NCI-H2081 (cell line): ENCODE data around the gene SLC24A5.

Source experiments
- DNase-seq, 2 experiments: peaks; one replicate each; lab custom pipeline; 2025; lab: John Stamatoyannopoulos, UW

The SLC24A5 gene

DNA sequence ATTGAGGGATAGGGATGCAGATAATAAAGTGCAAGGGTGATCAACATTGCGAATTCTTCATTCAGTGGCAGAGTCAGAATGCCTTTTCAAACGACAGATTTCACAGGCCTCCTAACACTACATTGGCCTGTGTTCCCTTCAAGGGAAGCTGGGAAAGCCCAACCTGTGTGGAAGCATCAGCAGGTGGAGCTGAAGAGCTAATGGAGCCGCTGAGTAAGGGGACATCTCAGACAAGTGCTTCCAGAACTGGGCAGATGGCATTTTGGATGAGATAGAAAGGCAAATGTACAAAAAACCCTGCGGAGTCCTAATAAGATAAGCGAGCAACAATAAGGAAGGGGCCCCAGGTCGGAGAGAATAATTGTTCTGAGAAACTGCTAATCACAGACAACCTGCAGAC is 8.5 kb upstream of the SLC24A5 start:
- DNase-seq: peak; percentile 35 to 65

- no peak for DNase-seq
These were observed 1.5 kb upstream of the SLC24A5 start for GRCh38 chr15:48119277-48119676.

DNA sequence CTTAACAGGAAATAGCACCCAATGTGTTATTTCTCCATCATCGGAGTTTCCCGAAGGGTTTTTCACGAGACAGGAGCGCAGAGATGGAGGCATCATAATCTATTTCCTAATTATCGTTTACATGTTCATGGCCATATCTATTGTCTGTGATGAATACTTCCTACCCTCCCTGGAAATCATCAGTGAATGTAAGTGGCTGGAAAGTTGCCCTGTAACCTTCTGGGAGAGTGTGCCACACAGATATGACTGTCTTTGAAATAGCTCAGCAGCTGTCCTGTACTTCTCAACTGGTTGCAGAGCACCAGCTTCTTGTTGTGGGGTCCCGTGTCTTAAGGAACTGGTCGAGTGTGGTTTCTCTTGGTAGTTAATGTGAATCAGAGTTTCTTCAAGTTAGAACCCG is 1.1 kb downstream of the SLC24A5 start:
- no peak for DNase-seq

- DNase-seq: no peak
These were observed 6.0 kb downstream of the SLC24A5 start for GRCh38 chr15:48126667-48127355.

GRCh38 chr15:48131324-48131723 is 10.5 kb downstream of the SLC24A5 start:
- DNase-seq: no peak

DNA sequence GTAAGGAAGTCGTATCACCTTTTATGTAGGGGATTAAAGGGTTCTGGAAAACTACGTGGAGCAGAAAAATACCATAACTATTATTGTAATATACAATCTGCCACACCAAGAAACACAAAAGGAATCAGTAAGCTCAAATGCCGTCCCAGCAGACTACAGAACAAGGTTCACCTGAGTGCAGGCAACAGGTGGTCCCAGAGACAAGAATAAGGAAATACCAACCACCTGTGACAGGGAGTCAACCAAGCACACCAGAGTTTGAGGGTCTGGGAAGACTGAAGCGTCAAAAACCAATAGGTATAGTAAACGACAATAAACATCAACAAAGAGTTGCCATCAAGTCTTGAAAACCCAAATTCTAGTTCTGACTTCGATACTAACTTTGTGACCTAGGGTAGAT is 12.1 kb downstream of the SLC24A5 start:
- DNase-seq: no peak

- no peak for DNase-seq
These were observed 23.1 kb downstream of the SLC24A5 start for GRCh38 chr15:48143856-48144255.

- no peak for DNase-seq
These were observed 24.1 kb downstream of the SLC24A5 start for GRCh38 chr15:48144889-48145288.

DNA sequence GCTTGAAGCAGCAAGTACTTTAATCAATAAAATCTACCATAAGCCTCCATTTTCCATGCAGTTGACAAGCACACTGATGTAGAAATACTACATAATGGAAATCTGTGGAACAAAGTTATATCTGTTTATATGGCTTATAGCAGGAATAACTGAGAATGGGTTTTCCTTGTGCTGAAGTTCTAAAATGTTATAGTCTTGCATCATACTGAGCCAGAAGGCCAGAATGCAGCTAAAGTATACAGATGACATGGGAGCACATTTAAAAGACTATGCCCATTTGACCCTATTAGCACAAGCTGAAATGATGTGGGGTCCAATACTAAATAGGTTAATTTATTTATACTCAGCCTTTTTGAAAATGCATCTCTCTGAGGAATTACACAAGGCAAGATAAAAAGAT is 25.1 kb downstream of the SLC24A5 start:
- no peak for DNase-seq

DNA sequence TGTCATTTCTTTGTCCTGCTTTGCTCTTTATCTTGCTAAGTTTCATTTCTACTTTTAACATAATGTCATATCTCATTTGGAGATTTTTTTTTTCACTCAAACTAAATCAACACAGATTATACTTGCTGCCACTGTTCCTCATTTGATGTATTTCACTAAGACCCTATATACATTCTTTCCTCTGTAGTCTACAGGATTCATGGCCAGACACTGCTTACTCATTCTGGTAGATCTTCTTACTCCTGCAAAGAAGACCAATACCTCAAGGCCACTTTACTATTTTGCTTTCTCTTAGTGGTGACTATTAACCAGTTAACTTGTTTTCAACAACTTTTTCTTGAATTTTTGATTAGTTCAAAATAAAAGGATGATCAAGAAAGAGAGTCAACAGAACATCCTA is 26.6 kb downstream of the SLC24A5 start:
- DNase-seq: no peak

DNA sequence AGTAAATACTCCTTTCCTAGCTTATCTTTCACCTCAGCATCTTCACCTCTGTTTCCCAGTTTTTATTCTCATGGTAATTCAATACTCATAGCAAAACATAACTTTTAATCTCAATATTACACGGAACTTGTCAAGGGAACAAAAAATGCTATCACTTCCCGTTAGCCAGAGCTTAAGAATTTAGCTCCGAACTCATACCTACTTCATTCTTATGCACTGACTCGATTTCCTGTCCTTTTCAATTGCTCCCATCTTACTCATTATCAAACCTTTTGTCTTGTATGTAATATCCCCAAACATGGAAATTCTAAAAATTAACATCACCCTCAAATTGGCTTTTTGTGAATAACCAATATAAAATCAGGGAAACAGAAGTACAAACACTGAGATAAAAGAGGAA is 29.1 kb downstream of the SLC24A5 start:
- no peak for DNase-seq

GRCh38 chr15:48153526-48153925 is 32.7 kb downstream of the SLC24A5 start:
- DNase-seq: no peak

DNA sequence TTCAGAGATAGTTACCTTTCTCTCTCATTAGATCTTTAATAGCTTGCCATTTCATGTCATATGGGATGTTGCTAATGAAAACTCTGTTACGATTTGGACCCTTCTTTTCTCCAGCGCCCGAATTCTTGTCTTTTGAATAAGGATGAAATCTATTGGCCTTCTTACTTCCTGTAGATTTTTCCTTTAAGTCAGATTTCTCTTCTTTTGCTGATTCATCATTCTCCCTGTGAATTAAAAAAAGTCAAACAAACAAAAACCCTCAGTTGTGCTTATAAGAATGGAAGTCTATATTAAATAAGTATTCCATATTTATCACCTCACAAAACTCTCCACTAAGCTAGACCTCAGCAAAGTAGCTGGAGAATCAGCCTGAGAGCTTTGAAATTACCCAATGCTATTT is 47.8 kb downstream of the SLC24A5 start:
- DNase-seq: no peak

- DNase-seq: peak; percentile 26 to 44
These were observed 50.2 kb downstream of the SLC24A5 start for GRCh38 chr15:48170981-48171380.

GRCh38 chr15:48175126-48175525 is 54.3 kb downstream of the SLC24A5 start:
- DNase-seq: no peak

DNA sequence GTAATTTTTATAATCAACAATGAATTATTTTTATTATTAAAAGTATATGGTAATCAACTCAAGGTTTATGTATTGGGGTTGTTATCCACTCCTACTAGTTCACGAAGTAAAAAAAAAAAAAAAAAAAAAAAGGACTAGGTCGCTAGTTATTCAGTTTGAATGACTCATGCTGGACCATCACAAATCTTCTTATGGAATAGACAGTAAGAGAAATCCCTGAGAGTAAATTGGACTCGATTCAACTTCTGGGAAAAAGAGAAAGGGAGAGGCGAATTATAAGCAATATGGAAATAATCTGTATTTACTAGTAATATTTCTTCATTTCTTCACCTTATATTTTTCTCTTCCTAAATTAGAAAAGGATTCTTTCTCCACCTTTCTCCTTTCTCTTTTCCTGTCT is 55.3 kb downstream of the SLC24A5 start:
- DNase-seq: peak in 1 of 2 experiments; percentile 5

- DNase-seq: peak in 1 of 2 experiments; percentile 25
These were observed 56.2 kb downstream of the SLC24A5 start for GRCh38 chr15:48176957-48177356.

GRCh38 chr15:48177383-48177765 is 56.6 kb downstream of the SLC24A5 start:
- peak; percentile 53 to 77 for DNase-seq

- peak; percentile 87 to 90 for DNase-seq
These were observed 57.2 kb downstream of the SLC24A5 start, which contains the start of gene MYEF2 for GRCh38 chr15:48177766-48178647. Gene MYEF2 (minus strand): TSS chr15:48178295. CDS start chr15:48178237, 58 bp downstream.

DNA sequence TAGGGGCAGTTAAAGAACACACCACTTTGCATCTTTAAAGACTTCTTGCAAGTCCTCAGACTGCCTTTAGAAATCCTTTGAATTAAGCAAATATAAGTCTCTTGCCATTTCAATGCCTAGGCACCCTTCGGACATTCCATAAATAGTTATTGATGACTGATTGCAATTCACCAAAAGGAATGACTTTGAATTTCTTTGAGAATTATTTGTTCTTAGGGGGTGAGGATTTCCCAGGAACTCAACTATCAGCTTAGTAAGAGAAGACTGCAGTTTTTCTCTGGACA is 57.8 kb downstream of the SLC24A5 start:
- no peak for DNase-seq

DNA sequence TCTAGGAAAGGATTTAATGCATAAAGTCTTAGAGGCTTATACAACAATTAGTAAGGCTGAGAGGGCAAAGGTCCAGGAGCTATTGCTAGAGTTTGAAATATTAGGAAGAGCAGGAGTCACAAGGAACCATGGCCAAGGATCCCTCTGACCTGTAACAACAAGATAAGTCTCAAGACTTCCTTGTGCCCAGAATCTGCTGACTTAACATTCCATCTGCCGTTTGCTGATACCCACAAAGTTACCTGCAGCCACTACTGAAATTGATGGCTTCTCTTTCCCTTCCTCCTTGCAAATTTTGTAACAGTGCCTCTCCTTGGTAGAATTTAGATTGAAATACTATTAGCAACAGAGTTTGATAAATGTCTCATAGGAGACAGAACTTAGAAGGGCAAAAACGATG is 62.0 kb downstream of the SLC24A5 start:
- DNase-seq: no peak

GRCh38 chr15:48185529-48185928 is 64.7 kb downstream of the SLC24A5 start:
- DNase-seq: no peak

DNA sequence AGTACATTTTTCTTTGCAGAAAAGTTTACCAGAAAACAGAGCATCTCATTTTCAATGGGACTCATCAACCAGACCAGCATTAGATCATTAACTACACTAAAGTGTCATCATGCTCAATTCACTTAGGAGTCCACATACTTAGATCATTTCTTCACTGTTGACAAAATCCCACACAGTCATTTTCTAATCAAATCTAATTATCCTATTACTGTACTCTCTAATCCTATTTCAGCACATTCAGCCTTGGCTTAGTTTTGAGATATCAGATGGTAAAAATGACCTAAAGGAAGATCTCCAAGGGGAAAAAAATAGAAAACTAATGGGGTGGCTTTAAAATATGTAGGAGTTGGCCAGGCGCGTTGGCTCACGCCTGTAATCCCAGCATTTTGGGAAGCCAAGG is 65.5 kb downstream of the SLC24A5 start:
- DNase-seq: no peak
